ENCODE measurements around the gene COX17.

The COX17 gene, protein sequence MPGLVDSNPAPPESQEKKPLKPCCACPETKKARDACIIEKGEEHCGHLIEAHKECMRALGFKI

GRCh38 chr3:119676771-119677640 lies at the start of gene COX17:
Gene COX17, minus strand, starts transcription at chr3:119677406. Its CDS starts 96 bp downstream, at chr3:119677310.
- Histone ChIP-seq H4K20me1 (ENCODE audit: insufficient read depth, low read length) (no peaks in the 10 kb centered on the region), H2AFZ (ENCODE audit: low read depth, low read length) (peak within 1 kb of the TSS; percentile 82), H3K9me3 (ENCODE audit: insufficient read depth, low read length, severe bottlenecking) (no peaks in the 10 kb centered on the region), H3K27me3 (ENCODE audit: insufficient read depth, low read length, poor library complexity) (no peaks in the 10 kb centered on the region), H3K79me2 (ENCODE audit: insufficient read depth, low read length) (peaks cover 24% of the 10 kb centered on the region), H3K4me3 (ENCODE audit: low read depth in 1 of 2, low read length in 2 of 2) (peak within 1 kb of the TSS; percentile 42 to 65), H3K4me1 (ENCODE audit: insufficient read depth, low read length) (peaks cover 29% of the 10 kb centered on the region), H3K36me3 (ENCODE audit: insufficient read depth, low read length) (peaks cover 33% of the 10 kb centered on the region), H3K27ac (ENCODE audit: low read length) (peak within 1 kb of the TSS; percentile 92), H3K4me2 (ENCODE audit: insufficient read depth, low read length) (peak within 1 kb of the TSS; percentile 66), H3K9ac (ENCODE audit: low read depth, low read length) (peak within 1 kb of the TSS; percentile 73)
- DNase-seq (peak; percentile 95), ATAC-seq (ENCODE audit: insufficient read depth, low read depth) (peak; percentile 90)
- TF ChIP-seq EZH2 (IDR thresholded peaks at IDR 0.05; ENCODE audit: borderline replicate concordance, low read depth, low read length, severe bottlenecking) (no peak), CTCF (IDR thresholded peaks at IDR 0.05; ENCODE audit: borderline replicate concordance, extremely low read depth, low read length, poor library complexity, severe bottlenecking) (no peak)

- H3K9me3 ChIP-seq (ENCODE audit: insufficient read depth, low read length, severe bottlenecking): no peaks in the 10 kb centered on the region
- no peak overlapping the region for H3K27ac ChIP-seq (ENCODE audit: low read length)
- no peaks in the 10 kb centered on the region for H3K79me2 ChIP-seq (ENCODE audit: insufficient read depth, low read length)
- H4K20me1 ChIP-seq (ENCODE audit: insufficient read depth, low read length): no peaks in the 10 kb centered on the region
- peaks cover 6% of the 10 kb centered on the region for H3K27me3 ChIP-seq (ENCODE audit: insufficient read depth, low read length, poor library complexity)
- H3K4me1 ChIP-seq (ENCODE audit: insufficient read depth, low read length): no peaks in the 10 kb centered on the region
- H3K4me3 ChIP-seq (ENCODE audit: low read depth in 1 of 2, low read length in 2 of 2): no peak overlapping the region
- H3K9ac ChIP-seq (ENCODE audit: low read depth, low read length): no peak overlapping the region
- TF ChIP-seq EZH2 (IDR thresholded peaks at IDR 0.05; ENCODE audit: borderline replicate concordance, low read depth, low read length, severe bottlenecking) (no peak), CTCF (IDR thresholded peaks at IDR 0.05; ENCODE audit: borderline replicate concordance, extremely low read depth, low read length, poor library complexity, severe bottlenecking) (no peak)
- no peak overlapping the region for H3K4me2 ChIP-seq (ENCODE audit: insufficient read depth, low read length)
- ATAC-seq (ENCODE audit: insufficient read depth, low read depth) (no peak), DNase-seq (no peak)
- no peaks in the 10 kb centered on the region for H3K36me3 ChIP-seq (ENCODE audit: insufficient read depth, low read length)
- no peak overlapping the region for H2AFZ ChIP-seq (ENCODE audit: low read depth, low read length)
These were observed 49.7 kb upstream of the COX17 start for GRCh38 chr3:119726909-119727308.

- Histone ChIP-seq H3K27me3 (ENCODE audit: insufficient read depth, low read length, poor library complexity) (peaks cover 6% of the 10 kb centered on the region), H2AFZ (ENCODE audit: low read depth, low read length) (no peak overlapping the region)
- ATAC-seq (ENCODE audit: insufficient read depth, low read depth): no peak
These were observed 45.8 kb upstream of the COX17 start for GRCh38 chr3:119723022-119723421.

More at GRCh38 chr3:119723022-119723421, 45.8 kb upstream of the COX17 start:
- Histone ChIP-seq H3K4me2 (ENCODE audit: insufficient read depth, low read length) (no peak overlapping the region), H4K20me1 (ENCODE audit: insufficient read depth, low read length) (no peaks in the 10 kb centered on the region), H3K9me3 (ENCODE audit: insufficient read depth, low read length, severe bottlenecking) (no peaks in the 10 kb centered on the region), H3K4me1 (ENCODE audit: insufficient read depth, low read length) (no peaks in the 10 kb centered on the region), H3K27ac (ENCODE audit: low read length) (no peak overlapping the region), H3K79me2 (ENCODE audit: insufficient read depth, low read length) (no peaks in the 10 kb centered on the region), H3K4me3 (ENCODE audit: low read depth in 1 of 2, low read length in 2 of 2) (no peak overlapping the region), H3K36me3 (ENCODE audit: insufficient read depth, low read length) (no peaks in the 10 kb centered on the region), H3K9ac (ENCODE audit: low read depth, low read length) (no peak overlapping the region)
- TF ChIP-seq EZH2 (IDR thresholded peaks at IDR 0.05; ENCODE audit: borderline replicate concordance, low read depth, low read length, severe bottlenecking) (no peak), CTCF (IDR thresholded peaks at IDR 0.05; ENCODE audit: borderline replicate concordance, extremely low read depth, low read length, poor library complexity, severe bottlenecking) (no peak)
- no peak for DNase-seq
